Hair follicle dermal papilla cell (primary cell): Measurements from ENCODE around the gene FAM20B. TPM values are rescaled to one million over a fixed set of nuclear protein-coding genes. Genes with fewer than 3 reads are reported as not detected.

Source experiments
- total RNA-seq: library from RNA; depleted of rRNA; stranded (reverse); fragments of >200 nt; gene quantifications from 2 replicates; pipeline ENCODE4 v1.2.3, GENCODE V29; 2012

Gene FAM20B
- total RNA-seq, result 33.6 and 36.7 TPM in 2 replicates

GRCh38 chr1:179025125-179025974 is at the start of gene FAM20B:
TSS of gene FAM20B (plus strand) at chr1:179025894. CDS start at chr1:179043848, 17,954 bp downstream.

GRCh38 chr1:179081687-179082332 is 56.1 kb downstream of the FAM20B start, which contains the start of gene TOR3A:
TSS of gene TOR3A (plus strand) at chr1:179082070. CDS start at chr1:179082129, 59 bp downstream.

Other genes starting within 250 kb of the FAM20B start
- gene ANGPTL1, start 154.8 kb upstream of the FAM20B start, total RNA-seq, result 0.32 and 1.1 TPM in 2 replicates
- 27.6 and 31.6 TPM in 2 replicates for gene TOR3A, start 56.2 kb downstream of the FAM20B start, total RNA-seq
- gene ABL2, start 203.8 kb downstream of the FAM20B start, total RNA-seq, result 96.9 and 110 TPM in 2 replicates